HG02588 (cell line): ENCODE measurements around the gene NAT10.
A peak's percentile ranks its signal among the peaks of the same experiment; 100 is the strongest.
"Not testable (repeated sequence)": the region's sequence is repeated elsewhere in the genome, so short reads cannot be mapped to it uniquely, and the experiment has no call there.

Source experiments
- ATAC-seq: cut with Tn5 transposase; IDR thresholded peaks from one replicate; pipeline ENCODE4 v1.9.1; 2021; ENCODE audit warnings: mild to moderate bottlenecking, moderate library complexity; ENCODE audit not compliant: unreplicated experiment

NAT10 gene

GRCh38 chr11:34166806-34167740 lies 61.6 kb downstream of the NAT10 start:
- ATAC-seq: no peak

GRCh38 chr11:34167961-34168360 lies 62.5 kb downstream of the NAT10 start:
- no peak for ATAC-seq

DNA sequence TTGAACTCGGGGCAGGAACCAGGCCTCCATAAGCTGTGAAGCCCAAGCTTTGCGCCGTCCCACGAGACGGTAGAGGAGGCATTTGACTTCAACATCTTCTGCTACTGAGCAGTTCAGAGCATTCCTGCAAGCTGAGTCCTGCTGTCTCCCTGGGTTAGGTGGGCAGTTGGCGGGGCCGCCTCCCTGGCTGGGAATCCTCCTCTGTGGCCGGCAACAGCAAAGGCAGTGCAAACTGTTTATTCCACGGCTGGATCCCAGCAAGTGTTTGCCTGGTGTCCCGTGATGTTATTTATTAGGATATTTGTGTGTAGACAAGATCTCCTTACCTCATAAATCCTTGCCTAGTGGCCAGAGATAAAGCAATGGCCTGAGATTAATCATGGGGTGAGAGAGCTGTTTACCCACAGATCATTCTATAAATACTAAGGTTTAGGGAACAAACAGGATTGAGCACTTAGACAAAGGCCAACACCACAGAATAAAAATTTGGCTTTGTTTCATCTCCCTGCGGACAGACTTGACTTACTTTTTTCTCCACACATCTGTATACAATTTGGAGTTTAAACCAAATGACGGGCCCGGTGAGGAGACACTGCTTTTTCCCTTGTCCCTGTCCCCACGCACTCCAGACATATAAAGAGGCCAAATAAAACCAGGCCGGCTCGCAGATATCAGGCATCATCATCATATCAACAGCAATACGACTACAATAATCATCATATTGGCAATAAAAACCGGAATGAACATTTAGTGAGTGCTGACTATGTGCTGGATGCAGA lies 63.4 kb downstream of the NAT10 start:
- no peak for ATAC-seq

GRCh38 chr11:34169686-34170085 lies 64.3 kb downstream of the NAT10 start:
- no peak for ATAC-seq

DNA sequence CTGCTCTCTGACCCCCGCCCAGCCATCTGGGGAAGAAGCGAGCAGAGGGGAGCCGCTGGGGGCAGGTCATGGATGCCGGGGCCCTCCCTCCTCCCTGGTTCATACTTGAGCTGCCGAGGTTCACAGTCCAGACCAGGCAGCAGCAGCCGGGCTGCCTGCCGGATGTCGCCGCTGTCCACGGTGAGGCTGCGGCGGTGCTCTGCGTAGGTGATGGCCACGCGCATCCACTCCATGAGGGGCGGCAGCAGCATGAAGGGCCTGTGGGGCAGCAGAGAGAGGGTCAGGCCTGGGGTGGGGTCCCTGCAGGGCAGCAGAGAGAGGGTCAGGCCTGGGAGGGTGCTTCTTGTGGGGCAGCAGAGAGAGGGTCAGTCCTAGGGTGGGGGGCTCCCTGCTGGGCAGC lies 67.6 kb downstream of the NAT10 start:
- no peak for ATAC-seq

DNA sequence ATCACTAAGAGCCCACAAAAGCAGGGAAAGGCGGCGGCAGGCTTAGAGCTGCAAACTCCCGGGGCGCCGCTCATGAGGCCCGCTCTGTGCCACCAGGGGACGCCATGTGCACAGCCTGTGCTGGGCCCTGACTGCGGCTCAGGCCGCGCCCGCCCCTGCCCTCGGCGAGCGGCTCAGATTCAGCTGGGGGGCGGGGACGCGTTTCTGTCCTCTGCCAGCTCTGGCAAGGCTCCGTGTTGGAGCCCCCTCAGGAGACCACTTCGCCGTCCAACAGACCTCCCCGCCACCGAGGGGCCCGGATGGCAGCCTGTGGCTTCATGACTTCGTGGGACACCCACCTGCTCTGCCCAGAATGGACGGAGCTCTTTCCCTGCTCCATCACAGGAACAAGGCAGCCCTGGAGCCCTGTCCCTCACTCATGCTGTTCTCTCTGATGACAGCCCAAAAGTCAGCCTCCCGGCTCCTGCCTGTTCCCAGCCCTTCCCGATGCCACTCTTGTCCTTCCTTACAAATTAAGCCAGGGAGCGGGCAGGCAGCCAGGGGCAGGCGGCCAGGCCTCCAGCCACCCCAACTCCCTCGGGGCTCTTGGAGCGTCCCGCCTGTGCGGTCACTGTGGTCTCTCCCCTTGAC lies 69.1 kb downstream of the NAT10 start:
- peak; percentile 83 for ATAC-seq

GRCh38 chr11:34175284-34176019 lies 70.0 kb downstream of the NAT10 start:
- ATAC-seq: no peak

DNA sequence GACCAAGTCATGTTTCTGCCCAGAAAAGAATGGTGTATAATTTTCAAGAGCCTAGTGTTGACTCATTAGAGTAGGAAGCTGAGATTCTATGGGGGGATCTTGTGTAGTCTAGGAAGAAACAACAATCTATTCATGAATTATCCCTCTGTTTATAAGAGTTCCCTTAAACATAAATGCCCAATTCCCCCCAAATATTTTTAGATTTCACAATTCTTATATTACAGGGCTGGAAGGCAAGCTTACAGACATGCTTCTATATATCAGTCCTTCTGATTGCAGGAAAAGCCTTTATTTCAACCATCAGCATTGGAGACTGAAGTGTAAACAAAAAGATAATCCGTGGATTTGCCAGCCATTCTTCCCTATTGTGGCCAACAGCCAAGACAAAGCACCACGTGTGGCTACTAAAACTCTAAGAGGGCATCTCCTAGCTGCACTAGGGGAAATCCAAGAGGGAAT lies 71.4 kb downstream of the NAT10 start:
- no peak for ATAC-seq

DNA sequence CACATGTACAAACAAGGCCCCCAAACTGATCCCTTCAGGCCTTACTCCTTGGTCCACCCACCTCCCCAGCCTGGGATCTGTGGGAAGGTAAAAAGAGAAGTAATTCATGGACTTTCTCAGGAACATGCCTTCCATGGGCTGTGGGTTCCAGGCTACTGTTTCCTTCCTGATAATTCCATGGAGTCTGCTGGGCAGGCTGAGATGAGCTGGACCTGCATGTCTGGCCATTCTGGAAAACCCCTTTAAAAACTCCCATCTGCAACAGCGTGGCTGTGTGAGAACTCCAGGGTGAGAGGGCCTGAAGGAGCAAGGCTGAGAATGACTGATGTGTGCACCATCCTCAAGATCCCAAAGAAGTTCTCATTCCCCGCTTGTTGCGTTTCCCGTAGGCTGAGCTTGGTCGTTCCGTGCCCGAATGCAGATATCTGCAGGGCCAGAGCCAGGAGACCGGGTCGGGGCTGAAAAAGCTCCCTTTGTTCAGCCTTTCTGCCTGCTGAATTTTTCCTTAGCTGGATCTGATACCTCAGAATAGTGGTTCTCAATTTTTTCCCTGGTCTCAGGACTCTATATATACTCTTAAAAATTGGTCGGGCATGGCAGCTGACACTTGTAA lies 72.9 kb downstream of the NAT10 start:
- no peak for ATAC-seq

DNA sequence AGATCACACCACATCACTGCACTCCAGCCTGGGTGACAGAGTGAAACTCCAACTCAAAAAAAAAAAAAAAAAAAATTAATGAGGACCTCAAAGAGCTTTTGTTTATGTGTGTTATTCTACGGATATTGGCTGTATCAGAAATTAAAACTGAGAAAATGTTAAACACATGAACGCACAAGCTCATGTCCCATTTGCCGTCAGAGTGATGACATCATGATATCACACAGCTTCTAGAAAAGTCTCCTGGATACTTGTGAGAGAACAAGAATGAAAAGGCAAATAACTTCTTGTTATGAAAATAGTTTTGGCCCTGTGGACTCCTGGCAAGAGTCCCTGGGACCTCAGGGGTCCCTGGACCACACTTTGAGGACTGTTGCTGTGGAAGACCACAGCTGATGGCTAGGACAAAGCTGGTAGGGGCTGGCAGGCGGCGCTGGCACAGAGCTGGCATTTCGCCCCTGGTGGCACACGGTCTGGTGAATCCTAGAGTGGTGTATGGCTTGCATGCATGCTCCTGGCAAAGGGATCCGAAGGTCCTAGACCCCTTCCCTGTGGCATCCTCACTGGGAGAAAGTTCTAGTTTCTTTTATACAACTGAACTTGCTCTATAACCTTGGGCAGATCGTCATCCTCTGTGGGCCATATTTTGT lies 73.7 kb downstream of the NAT10 start:
- ATAC-seq: no peak

DNA sequence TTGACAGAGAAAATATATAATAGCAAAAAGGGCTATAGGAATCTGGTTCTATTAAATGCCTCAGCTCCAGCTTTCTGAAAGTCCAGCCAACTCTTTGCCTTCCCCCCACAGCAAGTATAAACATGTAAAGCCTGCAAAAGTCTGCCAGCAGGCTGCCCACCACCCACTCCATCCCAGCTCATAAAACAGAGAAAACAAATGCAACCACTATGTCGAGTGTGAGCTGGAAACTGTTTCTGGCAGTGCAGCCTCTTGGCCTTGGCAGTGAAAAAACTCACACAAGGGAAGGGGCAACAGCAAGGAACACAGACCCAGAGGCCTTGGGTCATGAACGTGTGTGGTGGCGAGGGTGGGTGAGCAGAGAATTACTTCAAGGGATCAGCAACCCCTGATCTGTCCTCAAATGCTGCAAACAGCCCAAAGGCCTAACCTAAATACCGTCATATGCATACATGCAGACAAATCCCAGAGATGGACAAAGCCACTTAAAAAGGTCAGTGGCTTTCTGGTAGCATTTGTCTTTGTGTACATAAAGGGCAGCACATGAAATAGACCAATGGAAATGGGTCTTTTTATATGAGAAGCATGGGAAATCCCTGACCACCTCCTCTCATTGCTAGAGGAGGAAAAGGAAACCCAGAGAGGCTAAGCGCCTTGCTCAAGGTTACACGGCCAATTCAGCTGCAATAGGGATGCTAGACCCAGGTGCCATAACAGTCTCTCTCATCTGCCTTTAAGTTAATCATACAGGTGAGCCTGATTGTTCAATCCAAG lies 74.8 kb downstream of the NAT10 start:
- no peak for ATAC-seq

DNA sequence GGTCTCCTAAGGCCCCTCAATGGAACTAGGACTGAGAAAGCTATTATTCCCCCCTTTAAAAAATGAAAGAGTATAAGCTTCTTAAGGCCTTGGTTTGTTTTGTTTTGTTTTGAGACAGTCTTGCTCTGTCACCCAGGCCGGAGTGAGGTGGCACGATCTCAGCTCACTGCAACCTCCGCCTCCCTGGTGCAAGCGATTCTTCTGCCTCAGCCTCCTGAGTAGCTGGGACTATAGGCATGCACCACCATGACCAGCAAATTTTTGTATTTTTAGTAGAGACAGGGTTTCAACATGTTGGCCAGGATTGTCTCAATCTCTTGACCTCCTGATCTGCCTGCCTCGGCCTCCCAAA lies 75.4 kb downstream of the NAT10 start:
- not testable (repeated sequence) for ATAC-seq

GRCh38 chr11:34181251-34181650 lies 75.8 kb downstream of the NAT10 start:
- no peak for ATAC-seq

- no peak for ATAC-seq
Observed at GRCh38 chr11:34181856-34182405, 76.5 kb downstream of the NAT10 start.

DNA sequence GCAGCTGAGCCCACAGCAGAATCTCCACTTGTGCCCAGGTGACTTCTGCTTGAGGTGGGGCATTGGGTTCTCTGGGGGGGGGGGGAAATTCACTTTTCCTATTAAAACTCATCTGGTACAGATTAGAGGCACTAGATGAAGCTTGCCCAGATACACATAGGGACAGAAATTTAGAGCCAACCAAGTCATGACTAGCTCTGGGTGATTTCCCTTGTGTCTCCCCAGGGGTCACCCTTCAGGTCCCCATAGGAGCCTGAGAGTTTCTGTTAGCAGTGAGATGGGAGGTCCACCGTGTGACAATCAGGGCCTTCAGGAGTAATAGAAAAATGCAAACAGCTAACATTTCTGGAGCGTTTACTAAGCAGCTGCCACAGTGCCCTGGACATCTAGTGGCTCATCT lies 77.0 kb downstream of the NAT10 start:
- ATAC-seq: no peak

DNA sequence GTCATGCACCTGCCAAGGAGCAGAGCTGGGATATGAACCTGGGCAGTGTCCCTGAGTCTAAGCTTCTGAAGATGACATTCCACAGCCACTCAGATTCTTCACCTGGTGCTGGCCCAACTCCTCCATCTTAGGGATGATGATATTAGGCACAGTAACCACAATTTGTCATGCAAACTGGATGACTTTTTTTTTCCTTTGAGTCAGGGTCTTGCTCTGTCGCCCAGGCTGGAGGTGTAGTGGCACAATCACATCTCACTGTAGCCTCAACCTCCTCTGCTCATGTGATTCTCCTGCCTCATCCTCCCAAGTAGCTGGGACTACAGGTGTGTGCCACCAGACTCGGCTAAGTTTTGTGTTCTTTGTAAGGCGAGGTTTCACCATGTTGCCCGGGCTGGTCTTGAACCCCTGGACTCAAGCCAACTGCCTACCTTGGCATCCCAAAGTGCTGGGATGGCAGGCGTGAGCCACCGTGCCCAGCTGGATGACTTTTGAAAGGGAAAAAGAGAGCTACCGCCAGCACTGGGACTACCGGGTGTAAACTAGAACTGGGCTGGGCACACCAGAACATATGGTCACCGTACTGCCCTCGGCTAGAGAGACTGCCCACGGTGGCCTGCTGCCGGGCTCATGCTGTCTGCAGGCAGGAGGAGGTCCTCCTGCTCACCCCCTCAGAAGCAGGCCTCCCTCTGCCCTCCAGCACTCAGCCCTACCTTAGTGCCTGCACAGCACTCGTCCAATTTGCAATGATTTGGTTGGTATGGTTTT lies 77.7 kb downstream of the NAT10 start:
- no peak for ATAC-seq

DNA sequence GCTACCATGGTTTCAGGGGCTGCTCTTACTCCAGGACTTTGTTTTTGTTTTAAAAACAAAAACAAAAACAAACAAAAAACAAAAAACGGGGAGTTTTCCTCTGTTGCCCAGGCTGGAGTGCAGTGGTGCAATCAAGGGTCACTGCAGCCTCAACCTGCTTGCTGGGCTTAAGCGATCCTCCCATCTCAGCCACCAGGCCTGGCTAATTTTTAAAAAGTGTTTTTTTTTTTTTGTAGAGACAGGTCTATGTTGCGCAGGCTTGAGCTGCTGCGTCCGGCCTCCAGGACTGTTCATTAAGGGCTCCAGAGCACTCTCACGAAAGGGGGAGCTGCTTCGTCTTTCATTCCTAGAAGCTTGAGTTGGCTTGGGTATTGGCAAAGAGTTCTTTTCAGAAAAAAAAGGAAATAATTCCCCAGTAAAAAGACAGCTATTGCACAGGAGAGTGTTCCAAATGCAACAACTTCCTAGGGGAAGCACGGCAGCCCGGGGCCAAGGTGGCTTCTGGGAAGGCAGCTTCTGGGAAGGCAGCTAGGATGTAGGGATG lies 78.5 kb downstream of the NAT10 start:
- ATAC-seq: no peak

DNA sequence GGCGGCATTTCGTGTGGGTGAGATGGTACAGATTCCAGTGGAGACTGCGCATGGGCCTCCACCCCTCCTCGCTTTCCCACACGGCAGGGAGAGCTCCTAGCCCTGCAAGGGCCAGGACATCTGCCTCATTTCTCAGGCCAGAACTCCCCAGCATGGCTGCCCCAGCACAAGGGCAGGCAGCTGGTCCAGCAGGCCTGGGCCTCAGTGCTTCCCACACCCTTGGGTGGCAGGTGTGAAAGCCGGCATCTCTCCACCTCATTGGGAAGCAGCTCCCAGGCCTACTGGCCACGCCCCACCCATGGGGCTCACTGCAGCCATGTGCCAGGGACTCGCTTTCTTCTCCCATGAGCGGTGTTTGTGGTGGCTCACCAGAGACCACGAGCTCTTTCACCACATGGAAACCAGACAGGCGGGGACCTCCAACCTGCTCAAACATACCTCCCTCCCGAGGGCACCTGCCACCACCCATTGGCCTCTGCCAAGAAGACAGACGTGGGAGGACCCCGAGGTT lies 79.1 kb downstream of the NAT10 start:
- no peak for ATAC-seq
